ENCODE measurements around the gene LDLRAD4.

DNA sequence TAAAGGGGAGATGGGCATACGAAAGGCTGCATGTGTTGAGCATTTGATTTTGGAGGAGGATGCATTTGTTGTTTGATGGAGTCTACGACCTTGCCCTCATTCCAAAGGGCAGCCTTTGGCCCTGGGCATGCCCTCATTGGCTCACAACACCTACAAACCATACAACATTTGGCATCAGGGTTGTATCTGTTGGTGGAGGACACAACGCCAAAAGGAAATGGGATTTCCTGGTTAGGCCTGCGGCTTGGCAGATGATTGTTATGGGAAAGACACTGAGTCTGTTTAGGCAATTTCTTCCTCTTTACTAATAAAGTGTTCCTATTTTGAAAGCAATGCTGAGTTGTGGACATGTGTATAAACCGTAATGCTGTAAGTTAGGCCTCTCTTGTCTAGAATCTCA, 246.9 kb downstream of the LDLRAD4 start:
- TF ChIP-seq, protein P1, sequence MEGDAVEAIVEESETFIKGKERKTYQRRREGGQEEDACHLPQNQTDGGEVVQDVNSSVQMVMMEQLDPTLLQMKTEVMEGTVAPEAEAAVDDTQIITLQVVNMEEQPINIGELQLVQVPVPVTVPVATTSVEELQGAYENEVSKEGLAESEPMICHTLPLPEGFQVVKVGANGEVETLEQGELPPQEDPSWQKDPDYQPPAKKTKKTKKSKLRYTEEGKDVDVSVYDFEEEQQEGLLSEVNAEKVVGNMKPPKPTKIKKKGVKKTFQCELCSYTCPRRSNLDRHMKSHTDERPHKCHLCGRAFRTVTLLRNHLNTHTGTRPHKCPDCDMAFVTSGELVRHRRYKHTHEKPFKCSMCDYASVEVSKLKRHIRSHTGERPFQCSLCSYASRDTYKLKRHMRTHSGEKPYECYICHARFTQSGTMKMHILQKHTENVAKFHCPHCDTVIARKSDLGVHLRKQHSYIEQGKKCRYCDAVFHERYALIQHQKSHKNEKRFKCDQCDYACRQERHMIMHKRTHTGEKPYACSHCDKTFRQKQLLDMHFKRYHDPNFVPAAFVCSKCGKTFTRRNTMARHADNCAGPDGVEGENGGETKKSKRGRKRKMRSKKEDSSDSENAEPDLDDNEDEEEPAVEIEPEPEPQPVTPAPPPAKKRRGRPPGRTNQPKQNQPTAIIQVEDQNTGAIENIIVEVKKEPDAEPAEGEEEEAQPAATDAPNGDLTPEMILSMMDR (IDR thresholded peaks at IDR 0.05): no peak
- TF ChIP-seq POLR2A (IDR thresholded peaks at IDR 0.05): no peak
